ENCODE data around the gene GNG8.

The GNG8 gene

GRCh38 chr19:46623915-46624502, 12.0 kb downstream of the GNG8 start:
- no peak overlapping the region for H3K27ac ChIP-seq
- TF ChIP-seq ZFX (IDR thresholded peaks at IDR 0.05; ENCODE audit: borderline replicate concordance) (no peak), CTCF (IDR thresholded peaks at IDR 0.05) (no peak)

GRCh38 chr19:46622118-46622446, 13.9 kb downstream of the GNG8 start:
- TF ChIP-seq ZFX (IDR thresholded peaks at IDR 0.05; ENCODE audit: borderline replicate concordance) (no peak), CTCF (IDR thresholded peaks at IDR 0.05) (no peak)
- H3K27ac ChIP-seq = no peak overlapping the region

- no peak overlapping the region for H3K27ac ChIP-seq
- TF ChIP-seq CTCF (IDR thresholded peaks at IDR 0.05) = no peak
- no peak for TF ChIP-seq ZFX (IDR thresholded peaks at IDR 0.05; ENCODE audit: borderline replicate concordance)
These were observed 14.5 kb downstream of the GNG8 start for GRCh38 chr19:46621191-46622117.

- no peak overlapping the region for H3K27ac ChIP-seq
- TF ChIP-seq ZFX (IDR thresholded peaks at IDR 0.05; ENCODE audit: borderline replicate concordance) = no peak
- no peak for TF ChIP-seq CTCF (IDR thresholded peaks at IDR 0.05)
These were observed 15.3 kb downstream of the GNG8 start for GRCh38 chr19:46620716-46621115.

- TF ChIP-seq CTCF (IDR thresholded peaks at IDR 0.05) = no peak
- no peak for TF ChIP-seq ZFX (IDR thresholded peaks at IDR 0.05; ENCODE audit: borderline replicate concordance)
These were observed 15.7 kb downstream of the GNG8 start for GRCh38 chr19:46620267-46620666.

GRCh38 chr19:46618670-46619231, 17.3 kb downstream of the GNG8 start:
- H3K27ac ChIP-seq = no peak overlapping the region
- TF ChIP-seq CTCF (IDR thresholded peaks at IDR 0.05) (no peak), ZFX (IDR thresholded peaks at IDR 0.05; ENCODE audit: borderline replicate concordance) (no peak)

More at GRCh38 chr19:46620267-46620666, 15.7 kb downstream of the GNG8 start:
- H3K27ac ChIP-seq = no peak overlapping the region

- TF ChIP-seq ZFX (IDR thresholded peaks at IDR 0.05; ENCODE audit: borderline replicate concordance) (no peak), CTCF (IDR thresholded peaks at IDR 0.05) (no peak)
- H3K27ac ChIP-seq = no peak overlapping the region
These were observed 18.4 kb downstream of the GNG8 start for GRCh38 chr19:46617601-46618000.

All from 22Rv1 (cell line).